GM18498 (cell line): ENCODE data around the gene ZDBF2.
"Not testable (repeated sequence)": the region's sequence is repeated elsewhere in the genome, so short reads cannot be mapped to it uniquely, and the experiment has no call there.

ENCODE experiments used
- ATAC-seq: cut with Tn5 transposase; IDR thresholded peaks from one replicate; pipeline ENCODE4 v1.9.1; 2021; ENCODE audit warnings: mild to moderate bottlenecking, moderate library complexity; ENCODE audit not compliant: unreplicated experiment

ZDBF2 gene

GRCh38 chr2:206274434-206275311 is at the start of gene ZDBF2:
ZDBF2 (plus strand) TSS chr2:206274663; CDS start chr2:206281850, 7,187 bp downstream.
- ATAC-seq = peak; percentile 89

GRCh38 chr2:206225435-206226232 is 48.8 kb upstream of the ZDBF2 start:
- ATAC-seq = peak; percentile 97

- not testable (repeated sequence) for ATAC-seq
Observed at GRCh38 chr2:206228636-206229035, 45.8 kb upstream of the ZDBF2 start.

- no peak for ATAC-seq
Observed at GRCh38 chr2:206229642-206230041, 44.8 kb upstream of the ZDBF2 start.

- ATAC-seq = no peak
Observed at GRCh38 chr2:206230060-206230762, 44.3 kb upstream of the ZDBF2 start.

- no peak for ATAC-seq
Observed at GRCh38 chr2:206231669-206232286, 42.7 kb upstream of the ZDBF2 start.

- no peak for ATAC-seq
Observed at GRCh38 chr2:206232287-206233035, 42.0 kb upstream of the ZDBF2 start.

- no peak for ATAC-seq
Observed at GRCh38 chr2:206239157-206239556, 35.3 kb upstream of the ZDBF2 start.

GRCh38 chr2:206240327-206240726 is 34.1 kb upstream of the ZDBF2 start:
- ATAC-seq = no peak

- ATAC-seq = no peak
Observed at GRCh38 chr2:206241736-206242135, 32.7 kb upstream of the ZDBF2 start.

GRCh38 chr2:206245265-206245672 is 29.2 kb upstream of the ZDBF2 start:
- ATAC-seq = peak; percentile 71

GRCh38 chr2:206250041-206250897 is 24.2 kb upstream of the ZDBF2 start:
- ATAC-seq = peak; percentile 33

GRCh38 chr2:206253125-206253776 is 21.2 kb upstream of the ZDBF2 start:
- no peak for ATAC-seq

GRCh38 chr2:206253777-206254166 is 20.7 kb upstream of the ZDBF2 start:
- no peak for ATAC-seq

- no peak for ATAC-seq
Observed at GRCh38 chr2:206255003-206255402, 19.5 kb upstream of the ZDBF2 start.

- no peak for ATAC-seq
Observed at GRCh38 chr2:206256706-206257205, 17.7 kb upstream of the ZDBF2 start.

GRCh38 chr2:206257350-206257749 is 17.1 kb upstream of the ZDBF2 start:
- no peak for ATAC-seq

GRCh38 chr2:206257861-206258260 is 16.6 kb upstream of the ZDBF2 start:
- no peak for ATAC-seq
